NCI-H82 treated with DMSO at 0.1 percent for 48 hours (cell line): ENCODE results near the gene PTPRA.

Source experiments
- DNase-seq: peaks from one replicate; lab custom pipeline; 2025; ENCODE audit not compliant: unreplicated experiment; lab: John Stamatoyannopoulos, UW

PTPRA gene

GRCh38 chr20:2921506-2921905 is 48.2 kb downstream of the PTPRA start:
- no peak for DNase-seq

GRCh38 chr20:2922957-2923356 is 49.7 kb downstream of the PTPRA start:
- DNase-seq, result peak; percentile 23

GRCh38 chr20:2930538-2930937 is 57.3 kb downstream of the PTPRA start:
- peak; percentile 96 for DNase-seq

GRCh38 chr20:2932498-2932897 is 59.2 kb downstream of the PTPRA start:
- DNase-seq, result peak; percentile 89

GRCh38 chr20:2937902-2938301 is 64.6 kb downstream of the PTPRA start:
- DNase-seq, result no peak

- DNase-seq, result no peak
These were observed 69.2 kb downstream of the PTPRA start for GRCh38 chr20:2942439-2942838.

GRCh38 chr20:2946988-2947961 is 74.0 kb downstream of the PTPRA start:
- no peak for DNase-seq

GRCh38 chr20:2948968-2949367 is 75.7 kb downstream of the PTPRA start:
- no peak for DNase-seq

- no peak for DNase-seq
These were observed 79.5 kb downstream of the PTPRA start for GRCh38 chr20:2952766-2953165.

GRCh38 chr20:2955257-2955970 is 82.1 kb downstream of the PTPRA start:
- no peak for DNase-seq

GRCh38 chr20:2956480-2956879 is 83.2 kb downstream of the PTPRA start:
- DNase-seq, result no peak

GRCh38 chr20:2967841-2968240 is 94.6 kb downstream of the PTPRA start:
- DNase-seq, result no peak

- no peak for DNase-seq
These were observed 98.8 kb downstream of the PTPRA start for GRCh38 chr20:2972126-2972525.

- no peak for DNase-seq
These were observed 100.3 kb downstream of the PTPRA start for GRCh38 chr20:2973574-2973973.

GRCh38 chr20:2978519-2978918 is 105.2 kb downstream of the PTPRA start:
- DNase-seq, result no peak

- DNase-seq, result no peak
These were observed 108.4 kb downstream of the PTPRA start for GRCh38 chr20:2981646-2982045.

GRCh38 chr20:2983508-2983907 is 110.2 kb downstream of the PTPRA start:
- DNase-seq, result no peak

GRCh38 chr20:2984028-2984501 is 110.8 kb downstream of the PTPRA start:
- no peak for DNase-seq

- DNase-seq, result peak; percentile 17
These were observed 111.8 kb downstream of the PTPRA start for GRCh38 chr20:2984956-2985661.

GRCh38 chr20:2986466-2986865 is 113.2 kb downstream of the PTPRA start:
- no peak for DNase-seq

- DNase-seq, result no peak
These were observed 114.6 kb downstream of the PTPRA start for GRCh38 chr20:2987861-2988260.
